ENCODE data around the gene PTGFRN. TPM values are rescaled to one million over a fixed set of nuclear protein-coding genes. Genes with fewer than 3 reads are reported as not detected.

PTGFRN gene
- total and polyA plus RNA-seq, 2 of the 13 experiments (the other 11 are each of a cell fraction or from before 2014, with no cell fraction given) = 3.3 to 11.3 TPM

DNA sequence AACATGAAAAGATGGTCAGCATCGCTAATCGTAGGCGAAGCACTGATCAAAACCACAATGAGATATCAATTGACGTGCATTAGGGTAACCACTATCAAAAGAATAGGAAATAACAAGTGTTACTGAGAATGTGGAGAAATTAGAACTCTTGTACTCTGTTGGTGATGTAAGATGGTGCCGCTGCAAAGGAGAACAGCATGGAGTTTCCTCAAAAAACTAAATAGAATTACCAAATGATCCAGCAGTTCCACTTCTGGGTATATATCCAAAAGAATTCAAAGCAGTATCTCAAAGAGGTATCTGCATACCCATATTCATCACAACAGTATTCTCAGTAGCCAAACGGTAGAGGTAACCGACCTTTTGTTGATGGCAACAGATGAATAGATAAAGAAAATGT is 83.6 kb downstream of the PTGFRN start (continued):
- TF ChIP-seq MLXIP (CRISPR knock-in tag; IDR thresholded peaks at IDR 0.05; ENCODE audit: borderline replicate concordance) (no peak), POGZ (CRISPR knock-in tag; IDR thresholded peaks at IDR 0.05) (no peak)

- in situ Hi-C loops (cut with HindIII; ENCODE audit: extremely low pct_ligation_motif_present, low pct_unique_long_range_greater_than_20kb) (no loop called here), intact Hi-C loops (cut with micrococcal nuclease; ENCODE audit: unreplicated experiment) (no loop called here)
- DNase-seq (ENCODE audit: low spot score) = no peak
- TF ChIP-seq ZNF33A (CRISPR knock-in tag; IDR thresholded peaks at IDR 0.05; ENCODE audit: borderline replicate concordance) (no peak), KLF6 (CRISPR knock-in tag; IDR thresholded peaks at IDR 0.05) (no peak), KAT8 (CRISPR knock-in tag; IDR thresholded peaks at IDR 0.05) (no peak), ZBTB33 (CRISPR knock-in tag; IDR thresholded peaks at IDR 0.05) (no peak), ZNF850 (CRISPR knock-in tag; conservative IDR thresholded peaks at IDR 0.05) (no peak)
- FAIRE-seq = no peak
- no TSS peak for BruUV-seq (replicated peaks)
- H3K36me3 ChIP-seq (replicated peaks in 1 of 2; ENCODE audit: control insufficient read depth in 1 of 2, insufficient read depth in 2 of 2, low read length in 2 of 2) = no peaks in the 10 kb centered on the region
- no peaks in the 10 kb centered on the region for H3K9me3 ChIP-seq (ENCODE audit: low read length)
- no peak overlapping the region for H3K27ac ChIP-seq (ENCODE audit: extremely low read length, insufficient read depth, low read length)
- no peaks in the 10 kb centered on the region for H3K79me2 ChIP-seq (ENCODE audit: insufficient read depth, low read length)
- ATAC-seq = no peak
- H3K9ac ChIP-seq (ENCODE audit: insufficient read depth, low read depth, low read length) = no peak overlapping the region
- no peaks in the 10 kb centered on the region for H3K27me3 ChIP-seq (ENCODE audit: control insufficient read depth in 1 of 2, insufficient read depth in 2 of 2, low read length in 2 of 2)
- ChIA-PET POLR2A (no interaction called here), CTCF (ENCODE audit: low intra/inter-chr PET ratio, low total read pairs) (no interaction called here)
- no peak overlapping the region for H2AFZ ChIP-seq (ENCODE audit: low read length)
- no peaks in the 10 kb centered on the region; the same call in 1 of the 2 replicates for H3K4me1 ChIP-seq (ENCODE audit: insufficient read depth, low read length)
- no peaks in the 10 kb centered on the region for H4K20me1 ChIP-seq (ENCODE audit: insufficient read depth, low read length)
- WGBS (ENCODE audit: low lambda C conversion rate) = 12% methylated on average over 2 of the region's 2 CpGs
- H3K4me2 ChIP-seq (ENCODE audit: low read depth, low read length) = no peak overlapping the region
- no peak overlapping the region for H3K4me3 ChIP-seq (replicated peaks in 1 of 3; ENCODE audit: insufficient read depth in 1 of 3, low read depth in 2 of 3, low read length in 3 of 3)
These were observed 84.7 kb downstream of the PTGFRN start for GRCh38 chr1:116994411-116994810.

All from HepG2 (cell line).